ENCODE data around the gene TBL1XR1.

Gene TBL1XR1

DNA sequence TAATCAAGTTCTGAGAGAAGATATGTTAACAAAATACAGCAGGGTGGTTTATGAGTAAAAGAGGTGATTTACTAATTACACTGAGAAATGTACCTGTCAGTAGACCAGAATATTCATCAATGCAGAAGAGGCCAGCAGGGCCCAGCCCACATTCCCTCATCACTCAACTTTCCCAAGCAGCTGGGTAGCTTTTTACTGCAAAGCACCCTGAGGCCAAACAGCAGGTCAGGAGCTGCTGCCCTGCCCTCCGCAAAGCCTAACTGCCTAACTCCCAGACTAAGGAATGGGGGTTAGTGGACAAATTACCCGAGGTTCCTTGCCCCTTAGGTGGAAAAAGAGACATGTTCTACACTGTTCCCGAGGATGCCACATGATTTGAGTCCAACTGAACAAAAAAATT lies 108.2 kb downstream of the TBL1XR1 start:
- H3K9me3 ChIP-seq (ENCODE audit: control insufficient read depth, low read length): peaks cover 8% of the 10 kb centered on the region
- peak overlapping the region; percentile 23 for H3K27ac ChIP-seq (ENCODE audit: low read depth, low read length, severe bottlenecking)
- H3K36me3 ChIP-seq (ENCODE audit: control insufficient read depth, insufficient read depth, low read length): peaks cover 36% of the 10 kb centered on the region
- no peaks in the 10 kb centered on the region for H3K4me1 ChIP-seq (ENCODE audit: control insufficient read depth, insufficient read depth, low read length, poor library complexity, severe bottlenecking)
- H3K4me3 ChIP-seq (ENCODE audit: extremely low read depth, insufficient read depth, low read length, poor library complexity, severe bottlenecking): no peak overlapping the region
- WGBS, 2 experiments (ENCODE audit: insufficient coverage in 2 of 2): 71 to 85% methylated on average over 2 to 3 of the region's 3 CpGs

DNA sequence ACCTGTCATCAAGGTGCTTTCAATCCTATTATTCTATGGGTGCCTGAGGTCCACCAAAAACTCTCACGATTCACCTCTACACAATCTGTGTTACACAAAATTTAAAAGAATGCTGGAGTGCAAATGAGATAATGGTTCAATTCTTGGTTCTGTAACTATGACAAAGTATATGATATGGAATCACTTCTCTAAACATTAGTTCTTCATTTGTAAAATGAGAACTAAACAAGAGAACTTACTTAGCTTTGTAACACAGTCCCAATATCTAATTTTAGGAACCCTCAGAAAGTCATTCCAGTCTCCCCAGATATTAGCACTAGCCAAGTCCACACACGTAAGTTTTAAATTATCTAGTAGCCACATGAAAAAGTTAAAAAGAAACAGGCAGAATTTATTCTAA lies 111.5 kb downstream of the TBL1XR1 start:
- Histone ChIP-seq H3K36me3 (ENCODE audit: control insufficient read depth, insufficient read depth, low read length) (peaks cover 23% of the 10 kb centered on the region), H3K9me3 (ENCODE audit: control insufficient read depth, low read length) (no peaks in the 10 kb centered on the region), H3K4me1 (ENCODE audit: control insufficient read depth, insufficient read depth, low read length, poor library complexity, severe bottlenecking) (no peaks in the 10 kb centered on the region), H3K27ac (ENCODE audit: low read depth, low read length, severe bottlenecking) (no peak overlapping the region), H3K4me3 (ENCODE audit: extremely low read depth, insufficient read depth, low read length, poor library complexity, severe bottlenecking) (no peak overlapping the region)
- WGBS, 2 experiments (ENCODE audit: insufficient coverage in 2 of 2): no CpG with 5 or more reads among the region's 2 CpGs

DNA sequence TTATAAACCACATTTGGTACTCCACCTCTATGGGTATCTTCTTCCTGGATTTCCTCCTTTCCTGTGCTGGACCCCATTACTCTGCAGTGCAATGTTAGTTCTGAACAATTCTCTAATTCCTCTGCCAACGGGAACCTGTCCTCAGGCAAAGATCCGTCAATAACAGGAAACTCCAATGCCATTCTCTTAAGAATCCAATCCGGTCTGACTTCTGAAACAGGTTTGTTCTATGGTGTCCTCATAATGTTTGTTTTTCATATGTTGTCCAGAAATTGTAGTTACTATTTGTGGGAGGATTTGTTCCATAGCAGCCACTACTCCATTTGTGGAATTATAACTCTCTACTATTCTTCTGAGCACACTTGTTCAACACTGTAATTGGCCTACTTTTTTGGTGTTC lies 112.7 kb downstream of the TBL1XR1 start:
- Histone ChIP-seq H3K4me3 (ENCODE audit: extremely low read depth, insufficient read depth, low read length, poor library complexity, severe bottlenecking) (no peak overlapping the region), H3K27ac (ENCODE audit: low read depth, low read length, severe bottlenecking) (no peak overlapping the region), H3K36me3 (ENCODE audit: control insufficient read depth, insufficient read depth, low read length) (peaks cover 18% of the 10 kb centered on the region), H3K9me3 (ENCODE audit: control insufficient read depth, low read length) (no peaks in the 10 kb centered on the region), H3K4me1 (ENCODE audit: control insufficient read depth, insufficient read depth, low read length, poor library complexity, severe bottlenecking) (no peaks in the 10 kb centered on the region)
- 88 to 93% methylated on average over 2 of the region's 3 CpGs for WGBS, 2 experiments (ENCODE audit: insufficient coverage in 2 of 2)

DNA sequence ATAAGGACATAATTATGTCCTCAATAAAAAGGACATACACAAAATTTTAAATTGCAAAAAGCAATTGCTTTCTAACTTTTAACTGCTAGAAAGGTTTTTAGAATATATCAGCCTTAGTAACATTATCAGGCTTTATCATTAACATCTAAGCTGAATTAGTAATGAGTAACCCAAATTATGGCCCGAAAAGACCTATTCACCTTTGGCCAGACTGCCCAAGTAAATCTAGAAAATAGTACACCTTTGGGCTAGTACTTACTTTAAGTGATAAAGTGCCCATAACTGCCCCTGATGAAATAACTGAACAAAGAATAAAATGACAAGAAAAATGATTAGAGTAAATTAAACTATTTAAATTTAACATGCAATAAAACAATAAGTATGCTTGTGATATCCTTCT lies 117.2 kb downstream of the TBL1XR1 start:
- Histone ChIP-seq H3K4me3 (ENCODE audit: extremely low read depth, insufficient read depth, low read length, poor library complexity, severe bottlenecking) (no peak overlapping the region), H3K27ac (ENCODE audit: low read depth, low read length, severe bottlenecking) (no peak overlapping the region), H3K9me3 (ENCODE audit: control insufficient read depth, low read length) (no peaks in the 10 kb centered on the region), H3K36me3 (ENCODE audit: control insufficient read depth, insufficient read depth, low read length) (peaks cover 54% of the 10 kb centered on the region), H3K4me1 (ENCODE audit: control insufficient read depth, insufficient read depth, low read length, poor library complexity, severe bottlenecking) (no peaks in the 10 kb centered on the region)
- no CpG with 5 or more reads among the region's 1 CpG for WGBS, 2 experiments (ENCODE audit: insufficient coverage in 2 of 2)

DNA sequence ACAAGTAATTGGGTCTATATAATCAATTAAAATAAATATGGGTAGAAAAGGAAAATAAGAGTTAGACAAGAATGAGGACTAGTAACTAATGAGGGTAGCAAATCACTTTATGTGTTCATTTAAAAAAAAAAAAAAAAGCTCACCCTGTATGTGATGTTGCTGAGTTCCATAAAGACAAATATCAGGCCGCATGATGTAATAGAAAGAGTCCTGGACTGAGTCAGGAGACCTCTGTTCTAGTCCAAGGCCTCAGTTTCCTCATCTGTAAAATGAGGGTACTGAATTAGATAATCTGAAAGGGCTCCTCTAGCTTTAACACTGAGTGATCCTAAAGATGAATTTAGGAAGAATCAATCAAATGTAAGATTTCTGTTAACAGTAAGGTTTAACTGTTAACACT lies 117.6 kb downstream of the TBL1XR1 start:
- Histone ChIP-seq H3K4me1 (ENCODE audit: control insufficient read depth, insufficient read depth, low read length, poor library complexity, severe bottlenecking) (no peaks in the 10 kb centered on the region), H3K9me3 (ENCODE audit: control insufficient read depth, low read length) (no peaks in the 10 kb centered on the region), H3K4me3 (ENCODE audit: extremely low read depth, insufficient read depth, low read length, poor library complexity, severe bottlenecking) (no peak overlapping the region), H3K36me3 (ENCODE audit: control insufficient read depth, insufficient read depth, low read length) (peaks cover 54% of the 10 kb centered on the region), H3K27ac (ENCODE audit: low read depth, low read length, severe bottlenecking) (no peak overlapping the region)
- WGBS, 2 experiments (ENCODE audit: insufficient coverage in 2 of 2): 100% methylated on average over 1 of the region's 1 CpG; no CpG with 5 or more reads in 1 of the 2 experiments

DNA sequence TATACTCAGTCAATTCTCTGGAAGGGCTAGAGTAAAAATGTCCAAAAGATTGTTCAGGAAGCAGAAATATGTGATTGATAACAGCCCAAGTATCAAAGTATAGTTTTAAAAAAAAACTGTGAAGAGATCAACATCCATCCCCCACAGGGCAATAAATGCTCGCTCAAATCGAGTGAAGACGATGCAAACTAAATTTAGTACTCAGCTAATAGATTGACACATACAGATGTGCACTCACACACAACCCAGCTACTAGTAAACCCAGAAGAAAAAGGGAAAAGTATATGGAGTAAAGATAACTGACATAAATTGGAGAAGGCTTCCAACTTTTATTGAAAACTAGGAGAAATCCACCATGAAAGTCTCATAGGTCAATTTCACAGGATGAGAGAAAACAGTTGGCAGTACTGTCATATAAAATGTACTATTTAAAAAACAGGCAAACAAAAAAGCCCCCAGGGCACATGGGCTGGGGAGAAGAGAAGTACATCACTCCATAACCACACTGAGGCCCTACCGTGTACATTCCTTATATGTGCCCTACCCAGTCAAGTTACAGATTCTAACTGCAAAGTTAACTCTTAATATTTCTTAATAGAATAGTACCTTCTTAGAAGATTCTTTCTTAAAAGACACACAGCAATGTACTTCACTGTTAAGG lies 125.7 kb downstream of the TBL1XR1 start:
- WGBS, 2 experiments (ENCODE audit: insufficient coverage in 2 of 2): no CpG with 5 or more reads among the region's 4 CpGs

DNA sequence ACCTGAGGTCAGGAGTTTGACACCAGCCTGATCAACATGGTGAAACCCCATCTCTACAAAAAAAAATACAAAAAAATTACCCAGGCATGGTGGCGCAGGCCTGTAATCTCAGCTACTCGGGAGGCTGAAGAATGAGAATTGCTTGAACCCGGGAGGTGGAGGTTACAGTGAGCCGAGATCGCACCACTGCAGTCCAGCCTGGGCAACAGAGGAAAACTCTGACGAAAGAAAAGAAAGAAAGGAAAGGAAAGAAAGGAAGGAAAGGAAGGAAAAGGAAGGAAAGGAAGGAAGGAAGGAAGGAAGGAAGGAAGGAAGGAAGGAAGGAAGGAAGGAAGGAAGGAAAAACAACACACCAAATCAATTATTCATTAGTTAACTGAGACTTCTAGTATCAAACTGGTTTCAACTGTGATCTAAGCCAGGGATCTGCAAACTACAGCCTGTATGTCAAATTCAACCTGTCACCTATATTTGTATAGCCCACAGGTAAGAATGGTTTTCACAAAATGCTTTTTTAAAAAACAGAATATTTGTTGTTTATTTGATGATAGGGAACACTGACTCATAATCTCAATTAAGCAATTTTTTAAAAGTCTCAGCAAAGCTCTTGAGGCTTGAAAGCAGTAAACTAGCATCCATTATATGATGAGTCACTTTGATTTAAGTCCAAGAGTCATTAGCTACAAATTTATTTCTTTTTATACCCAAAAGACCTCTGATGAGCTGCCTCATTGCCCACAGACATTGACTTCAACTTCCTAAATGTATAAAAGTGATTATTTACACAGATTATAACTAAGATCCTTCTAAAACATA lies 127.6 kb downstream of the TBL1XR1 start:
- WGBS, 2 experiments (ENCODE audit: insufficient coverage in 2 of 2): 96 to 100% methylated on average over 3 to 6 of the region's 6 CpGs
- H3K27ac ChIP-seq (ENCODE audit: low read depth, low read length, severe bottlenecking): no peak overlapping the region
- H3K4me3 ChIP-seq (ENCODE audit: extremely low read depth, insufficient read depth, low read length, poor library complexity, severe bottlenecking): no peak overlapping the region
- H3K36me3 ChIP-seq (ENCODE audit: control insufficient read depth, insufficient read depth, low read length): peaks cover 14% of the 10 kb centered on the region
- H3K4me1 ChIP-seq (ENCODE audit: control insufficient read depth, insufficient read depth, low read length, poor library complexity, severe bottlenecking): no peaks in the 10 kb centered on the region
- no peaks in the 10 kb centered on the region for H3K9me3 ChIP-seq (ENCODE audit: control insufficient read depth, low read length)

More for the DNA sequence above, 125.7 kb downstream of the TBL1XR1 start:
- Histone ChIP-seq H3K36me3 (ENCODE audit: control insufficient read depth, insufficient read depth, low read length) (peaks cover 33% of the 10 kb centered on the region), H3K9me3 (ENCODE audit: control insufficient read depth, low read length) (no peaks in the 10 kb centered on the region), H3K4me1 (ENCODE audit: control insufficient read depth, insufficient read depth, low read length, poor library complexity, severe bottlenecking) (no peaks in the 10 kb centered on the region), H3K4me3 (ENCODE audit: extremely low read depth, insufficient read depth, low read length, poor library complexity, severe bottlenecking) (no peak overlapping the region), H3K27ac (ENCODE audit: low read depth, low read length, severe bottlenecking) (no peak overlapping the region)

DNA sequence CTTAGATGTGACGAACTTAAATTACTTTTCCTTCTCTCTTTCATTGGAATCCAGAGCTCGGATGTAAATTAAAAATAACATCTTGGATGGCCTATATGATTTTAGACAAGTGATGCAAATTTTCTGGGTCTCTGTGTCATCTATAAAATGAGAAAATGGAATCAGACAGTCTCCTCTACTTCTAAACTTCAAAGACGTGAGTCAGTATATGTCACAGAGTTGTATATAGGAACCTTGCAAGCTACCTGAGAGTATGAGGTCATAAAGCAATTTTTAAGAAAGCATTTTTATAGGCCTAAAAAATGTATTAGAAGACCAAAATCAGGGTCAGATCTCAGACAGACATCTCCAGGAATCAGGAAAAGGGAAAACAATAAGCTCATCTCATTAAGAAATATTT lies 128.3 kb downstream of the TBL1XR1 start:
- no peak overlapping the region for H3K4me3 ChIP-seq (ENCODE audit: extremely low read depth, insufficient read depth, low read length, poor library complexity, severe bottlenecking)
- no peaks in the 10 kb centered on the region for H3K9me3 ChIP-seq (ENCODE audit: control insufficient read depth, low read length)
- no CpG with 5 or more reads among the region's 3 CpGs for WGBS, 2 experiments (ENCODE audit: insufficient coverage in 2 of 2)
- no peaks in the 10 kb centered on the region for H3K4me1 ChIP-seq (ENCODE audit: control insufficient read depth, insufficient read depth, low read length, poor library complexity, severe bottlenecking)
- peaks cover 8% of the 10 kb centered on the region for H3K36me3 ChIP-seq (ENCODE audit: control insufficient read depth, insufficient read depth, low read length)
- H3K27ac ChIP-seq (ENCODE audit: low read depth, low read length, severe bottlenecking): no peak overlapping the region

DNA sequence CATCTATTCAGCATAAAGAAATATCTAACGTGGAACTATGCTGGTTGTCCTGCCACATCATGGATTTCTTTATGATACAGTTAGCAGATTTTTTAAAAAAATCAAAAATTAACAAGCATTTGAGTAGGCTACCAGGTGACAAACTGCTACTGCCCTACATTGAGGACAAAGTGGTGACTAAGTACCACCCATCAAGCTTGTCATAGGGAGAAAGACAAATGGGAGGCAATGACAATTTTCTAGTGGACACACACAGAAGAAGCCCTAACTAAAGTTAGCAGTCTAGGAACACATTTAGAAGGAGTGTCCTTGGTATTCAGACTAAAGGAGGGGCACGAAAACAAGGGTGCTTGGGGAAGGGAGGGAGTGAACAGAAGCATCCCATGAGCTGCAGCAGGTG lies 131.2 kb downstream of the TBL1XR1 start:
- 86% methylated on average over 1 of the region's 2 CpGs for WGBS, 2 experiments (ENCODE audit: insufficient coverage in 2 of 2)
- H3K36me3 ChIP-seq (ENCODE audit: control insufficient read depth, insufficient read depth, low read length): peaks cover 2% of the 10 kb centered on the region
- H3K4me3 ChIP-seq (ENCODE audit: extremely low read depth, insufficient read depth, low read length, poor library complexity, severe bottlenecking): no peak overlapping the region
- no peak overlapping the region for H3K27ac ChIP-seq (ENCODE audit: low read depth, low read length, severe bottlenecking)
- no peaks in the 10 kb centered on the region for H3K4me1 ChIP-seq (ENCODE audit: control insufficient read depth, insufficient read depth, low read length, poor library complexity, severe bottlenecking)
- no peaks in the 10 kb centered on the region for H3K9me3 ChIP-seq (ENCODE audit: control insufficient read depth, low read length)

DNA sequence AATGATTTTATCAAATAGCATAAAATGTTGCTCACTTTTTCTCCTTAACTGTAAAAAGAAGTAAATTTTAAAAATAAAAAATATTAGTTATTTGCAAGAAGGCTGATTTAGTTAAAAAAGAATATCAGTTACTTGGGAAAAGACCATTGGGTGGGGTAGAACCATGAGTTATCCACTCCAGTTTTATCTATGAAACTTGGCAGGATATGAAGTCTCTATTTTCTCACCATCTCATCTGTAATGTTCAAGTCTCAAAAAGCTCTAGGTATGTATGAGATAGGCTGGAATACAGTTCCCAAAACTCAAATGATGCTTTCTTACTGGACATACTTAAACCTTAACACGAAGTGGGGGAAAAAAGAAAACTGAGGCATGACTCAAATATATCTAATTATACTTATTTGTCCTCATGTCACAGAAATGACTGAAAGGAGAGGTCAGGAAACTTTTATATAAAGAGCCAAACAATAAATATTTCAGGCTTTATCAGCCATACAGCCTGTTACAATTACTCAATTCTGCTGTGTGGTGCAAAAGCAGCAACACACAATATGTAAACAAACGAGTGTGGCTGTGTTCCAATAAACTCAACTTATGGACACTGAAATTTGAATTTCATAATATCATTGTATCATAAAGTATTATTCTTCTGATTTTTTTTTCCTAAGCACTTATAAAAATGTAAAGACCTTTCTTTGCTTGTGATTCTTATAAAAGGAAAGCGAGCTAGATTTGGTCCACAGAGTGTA lies 131.8 kb downstream of the TBL1XR1 start:
- H3K27ac ChIP-seq (ENCODE audit: low read depth, low read length, severe bottlenecking): no peak overlapping the region
- H3K9me3 ChIP-seq (ENCODE audit: control insufficient read depth, low read length): no peaks in the 10 kb centered on the region
- no peak overlapping the region for H3K4me3 ChIP-seq (ENCODE audit: extremely low read depth, insufficient read depth, low read length, poor library complexity, severe bottlenecking)
- no peaks in the 10 kb centered on the region for H3K4me1 ChIP-seq (ENCODE audit: control insufficient read depth, insufficient read depth, low read length, poor library complexity, severe bottlenecking)
- no CpG with 5 or more reads among the region's 3 CpGs for WGBS, 2 experiments (ENCODE audit: insufficient coverage in 2 of 2)
- H3K36me3 ChIP-seq (ENCODE audit: control insufficient read depth, insufficient read depth, low read length): peaks cover 5% of the 10 kb centered on the region

Data from mesodermal cell (in vitro differentiated cells).